ENCODE measurements around the gene BUB1B.

The BUB1B gene

DNA sequence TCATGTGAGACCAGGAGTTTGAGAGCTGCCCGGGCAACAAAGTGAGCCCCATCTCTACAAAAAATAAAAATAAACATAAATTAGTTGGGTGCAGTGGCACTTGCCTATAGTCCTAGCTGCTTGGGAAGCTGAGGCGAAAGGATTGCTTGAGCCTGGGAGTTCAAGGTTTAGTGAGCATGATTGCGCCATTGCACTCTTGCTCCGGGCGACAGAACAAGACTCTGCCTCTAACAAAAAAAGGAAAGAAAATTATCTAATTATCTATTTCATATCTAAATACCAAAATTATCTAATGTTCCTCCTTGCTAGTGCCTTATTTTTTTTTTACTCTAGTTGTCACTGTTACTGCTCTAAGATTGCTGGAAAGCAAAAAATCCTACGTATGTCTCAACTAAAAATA is 61.3 kb downstream of the BUB1B start:
- H3K27me3 ChIP-seq (ENCODE audit: low read length) = no peaks in the 10 kb centered on the region
- H3K9me3 ChIP-seq (ENCODE audit: insufficient read depth, low read length) = no peaks in the 10 kb centered on the region
- H2AFZ ChIP-seq (ENCODE audit: low read depth, low read length, severe bottlenecking) = no peak overlapping the region
- peaks cover 78% of the 10 kb centered on the region for H3K36me3 ChIP-seq (ENCODE audit: low read length)
- peaks cover 6% of the 10 kb centered on the region; the same call in 1 of the 2 replicates for H4K20me1 ChIP-seq (ENCODE audit: low read depth, low read length)
- no peak overlapping the region for H3K27ac ChIP-seq (ENCODE audit: low read depth, low read length)
- no peak overlapping the region for H3K4me3 ChIP-seq (ENCODE audit: insufficient read depth, low read length, poor library complexity, severe bottlenecking)
- no peak for TF ChIP-seq EZH2phosphoT487 (conservative IDR thresholded peaks at IDR 0.05; ENCODE audit: low read length)
- TF ChIP-seq, protein P1, sequence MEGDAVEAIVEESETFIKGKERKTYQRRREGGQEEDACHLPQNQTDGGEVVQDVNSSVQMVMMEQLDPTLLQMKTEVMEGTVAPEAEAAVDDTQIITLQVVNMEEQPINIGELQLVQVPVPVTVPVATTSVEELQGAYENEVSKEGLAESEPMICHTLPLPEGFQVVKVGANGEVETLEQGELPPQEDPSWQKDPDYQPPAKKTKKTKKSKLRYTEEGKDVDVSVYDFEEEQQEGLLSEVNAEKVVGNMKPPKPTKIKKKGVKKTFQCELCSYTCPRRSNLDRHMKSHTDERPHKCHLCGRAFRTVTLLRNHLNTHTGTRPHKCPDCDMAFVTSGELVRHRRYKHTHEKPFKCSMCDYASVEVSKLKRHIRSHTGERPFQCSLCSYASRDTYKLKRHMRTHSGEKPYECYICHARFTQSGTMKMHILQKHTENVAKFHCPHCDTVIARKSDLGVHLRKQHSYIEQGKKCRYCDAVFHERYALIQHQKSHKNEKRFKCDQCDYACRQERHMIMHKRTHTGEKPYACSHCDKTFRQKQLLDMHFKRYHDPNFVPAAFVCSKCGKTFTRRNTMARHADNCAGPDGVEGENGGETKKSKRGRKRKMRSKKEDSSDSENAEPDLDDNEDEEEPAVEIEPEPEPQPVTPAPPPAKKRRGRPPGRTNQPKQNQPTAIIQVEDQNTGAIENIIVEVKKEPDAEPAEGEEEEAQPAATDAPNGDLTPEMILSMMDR (IDR thresholded peaks at IDR 0.05; ENCODE audit: insufficient read depth, low read length, poor library complexity, severe bottlenecking) = no peak
- peaks cover 47% of the 10 kb centered on the region for H3F3A ChIP-seq (ENCODE audit: insufficient read depth)
- no peaks in the 10 kb centered on the region for H3K79me2 ChIP-seq (ENCODE audit: insufficient read depth, low read length)
- no peak overlapping the region for H3K4me2 ChIP-seq (ENCODE audit: low read depth, low read length, poor library complexity, severe bottlenecking)
- no peak overlapping the region for H3K9ac ChIP-seq (ENCODE audit: low read length)
- H3K9me2 ChIP-seq (replicated peaks; ENCODE audit: insufficient read depth, low read length) = no peaks in the 10 kb centered on the region

DNA sequence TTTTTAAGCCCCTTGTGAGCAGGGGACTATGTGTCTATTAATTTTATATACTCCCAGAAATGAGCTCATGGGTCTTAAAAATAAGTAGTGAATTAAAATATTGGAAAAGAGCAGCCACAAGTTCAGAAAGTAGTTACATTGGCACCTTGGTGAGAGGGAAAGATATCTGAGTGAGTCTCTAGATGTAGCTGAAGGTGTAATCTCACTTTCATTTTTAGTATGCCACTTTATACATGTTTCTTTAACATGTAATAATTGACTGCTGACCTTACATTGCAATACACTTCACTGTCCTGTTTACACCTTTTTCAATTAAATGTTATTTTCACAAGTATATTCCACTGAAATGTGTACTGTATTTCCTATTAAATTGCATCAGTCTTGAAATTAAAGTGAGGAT is 65.9 kb downstream of the BUB1B start:
- TF ChIP-seq, protein P1 (IDR thresholded peaks at IDR 0.05; ENCODE audit: insufficient read depth, low read length, poor library complexity, severe bottlenecking) = no peak
- Histone ChIP-seq H3K36me3 (ENCODE audit: low read length) (peaks cover 47% of the 10 kb centered on the region), H3K27me3 (ENCODE audit: low read length) (no peaks in the 10 kb centered on the region), H4K20me1 (ENCODE audit: low read depth, low read length) (no peaks in the 10 kb centered on the region), H3F3A (ENCODE audit: insufficient read depth) (peaks cover 52% of the 10 kb centered on the region), H3K4me3 (ENCODE audit: insufficient read depth, low read length, poor library complexity, severe bottlenecking) (no peak overlapping the region), H2AFZ (ENCODE audit: low read depth, low read length, severe bottlenecking) (no peak overlapping the region), H3K9me2 (replicated peaks; ENCODE audit: insufficient read depth, low read length) (no peaks in the 10 kb centered on the region), H3K4me2 (ENCODE audit: low read depth, low read length, poor library complexity, severe bottlenecking) (no peak overlapping the region), H3K79me2 (ENCODE audit: insufficient read depth, low read length) (no peaks in the 10 kb centered on the region), H3K27ac (ENCODE audit: low read depth, low read length) (no peak overlapping the region), H3K9ac (ENCODE audit: low read length) (no peak overlapping the region), H3K9me3 (ENCODE audit: insufficient read depth, low read length) (no peaks in the 10 kb centered on the region)

DNA sequence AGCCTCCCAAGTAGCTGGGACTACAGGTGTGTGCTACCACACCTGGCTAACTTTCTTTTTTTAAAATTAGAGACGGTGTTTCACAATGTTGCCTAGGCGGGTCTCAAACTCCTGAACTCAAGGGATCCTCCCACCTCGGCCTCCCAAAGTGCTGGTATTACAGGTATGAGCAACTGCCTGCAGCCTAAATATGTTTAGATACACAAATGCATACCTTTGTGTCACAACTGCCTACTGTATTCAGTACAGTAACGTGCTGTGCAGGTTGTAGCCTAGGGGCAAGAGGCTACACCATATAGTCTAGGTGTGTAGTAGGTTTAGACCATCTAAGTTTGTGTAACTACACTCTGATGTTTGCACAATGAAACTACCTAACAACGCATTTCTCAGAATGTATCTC is 68.4 kb downstream of the BUB1B start:
- Histone ChIP-seq H3K27ac (ENCODE audit: low read depth, low read length) (no peak overlapping the region), H3F3A (ENCODE audit: insufficient read depth) (peaks cover 51% of the 10 kb centered on the region), H3K36me3 (ENCODE audit: low read length) (peaks cover 26% of the 10 kb centered on the region), H3K4me3 (ENCODE audit: insufficient read depth, low read length, poor library complexity, severe bottlenecking) (no peak overlapping the region), H3K9me3 (ENCODE audit: insufficient read depth, low read length) (no peaks in the 10 kb centered on the region), H3K27me3 (ENCODE audit: low read length) (no peaks in the 10 kb centered on the region), H3K4me2 (ENCODE audit: low read depth, low read length, poor library complexity, severe bottlenecking) (no peak overlapping the region), H3K9ac (ENCODE audit: low read length) (no peak overlapping the region), H2AFZ (ENCODE audit: low read depth, low read length, severe bottlenecking) (no peak overlapping the region), H3K79me2 (ENCODE audit: insufficient read depth, low read length) (no peaks in the 10 kb centered on the region), H4K20me1 (ENCODE audit: low read depth, low read length) (no peaks in the 10 kb centered on the region), H3K9me2 (replicated peaks; ENCODE audit: insufficient read depth, low read length) (no peaks in the 10 kb centered on the region)
- TF ChIP-seq, protein P1 (IDR thresholded peaks at IDR 0.05; ENCODE audit: insufficient read depth, low read length, poor library complexity, severe bottlenecking) = no peak
- TF ChIP-seq EZH2phosphoT487 (conservative IDR thresholded peaks at IDR 0.05; ENCODE audit: low read length) = no peak

DNA sequence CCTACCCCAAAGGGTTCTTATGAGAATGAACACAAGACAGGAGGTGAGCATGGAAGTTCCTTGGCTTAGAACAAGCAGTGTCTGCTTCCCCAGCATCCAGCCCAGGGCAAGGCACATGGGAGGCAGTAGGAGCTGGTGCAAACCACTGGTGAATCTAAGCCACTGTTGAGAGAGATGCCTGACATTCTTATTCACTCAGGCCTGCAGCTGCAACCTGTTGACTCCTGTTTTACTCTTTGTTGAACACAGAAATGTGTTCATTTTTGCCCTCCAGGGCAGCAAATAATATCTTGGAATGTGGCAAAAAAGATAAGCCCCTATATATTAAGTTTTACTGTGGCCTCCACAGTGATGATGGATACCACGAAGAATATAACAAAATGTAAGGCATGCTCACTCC is 69.1 kb downstream of the BUB1B start:
- Histone ChIP-seq H3K27me3 (ENCODE audit: low read length) (no peaks in the 10 kb centered on the region), H3K4me3 (ENCODE audit: insufficient read depth, low read length, poor library complexity, severe bottlenecking) (no peak overlapping the region), H3K79me2 (ENCODE audit: insufficient read depth, low read length) (no peaks in the 10 kb centered on the region), H3K9ac (ENCODE audit: low read length) (no peak overlapping the region), H3F3A (ENCODE audit: insufficient read depth) (peaks cover 46% of the 10 kb centered on the region), H4K20me1 (ENCODE audit: low read depth, low read length) (no peaks in the 10 kb centered on the region), H3K4me2 (ENCODE audit: low read depth, low read length, poor library complexity, severe bottlenecking) (no peak overlapping the region), H2AFZ (ENCODE audit: low read depth, low read length, severe bottlenecking) (no peak overlapping the region), H3K9me3 (ENCODE audit: insufficient read depth, low read length) (no peaks in the 10 kb centered on the region), H3K27ac (ENCODE audit: low read depth, low read length) (no peak overlapping the region), H3K36me3 (ENCODE audit: low read length) (peaks cover 25% of the 10 kb centered on the region), H3K9me2 (replicated peaks; ENCODE audit: insufficient read depth, low read length) (no peaks in the 10 kb centered on the region)
- TF ChIP-seq, protein P1 (IDR thresholded peaks at IDR 0.05; ENCODE audit: insufficient read depth, low read length, poor library complexity, severe bottlenecking) = no peak
- TF ChIP-seq EZH2phosphoT487 (conservative IDR thresholded peaks at IDR 0.05; ENCODE audit: low read length) = no peak
